ENCODE data around the gene CRYGS.
"Not testable (repeated sequence)": the region's sequence is repeated elsewhere in the genome, so short reads cannot be mapped to it uniquely, and the experiment has no call there.

Gene CRYGS

DNA sequence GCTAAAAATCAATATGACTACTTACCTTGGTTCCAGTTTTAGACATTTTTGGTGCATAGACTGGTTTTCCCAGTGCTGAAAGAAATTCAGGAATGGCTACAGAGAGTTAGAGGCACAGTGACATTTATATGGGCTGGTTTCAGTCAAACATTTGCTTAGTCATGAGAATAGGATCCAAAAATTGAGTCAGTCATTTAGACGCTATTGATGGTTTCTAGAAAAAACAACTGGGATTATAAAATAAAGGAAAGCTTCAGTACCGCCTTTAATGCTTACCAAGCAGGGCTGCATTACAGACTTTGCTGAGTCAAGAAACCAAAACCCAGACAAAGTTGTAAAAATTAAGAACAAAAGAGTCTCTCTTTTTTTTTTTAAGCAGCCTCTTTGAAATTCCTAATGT is at the start of gene CRYGS:
TSS of gene CRYGS (minus strand) at position 100 of the 400 bp plus-strand sequence. CDS start at position 46, 54 bp downstream.
- DNase-seq = no peak

GRCh38 chr3:186593862-186594261 is 49.7 kb upstream of the CRYGS start:
- no peak for DNase-seq

- no peak for DNase-seq
Measured at GRCh38 chr3:186592682-186593081, 48.5 kb upstream of the CRYGS start.

DNA sequence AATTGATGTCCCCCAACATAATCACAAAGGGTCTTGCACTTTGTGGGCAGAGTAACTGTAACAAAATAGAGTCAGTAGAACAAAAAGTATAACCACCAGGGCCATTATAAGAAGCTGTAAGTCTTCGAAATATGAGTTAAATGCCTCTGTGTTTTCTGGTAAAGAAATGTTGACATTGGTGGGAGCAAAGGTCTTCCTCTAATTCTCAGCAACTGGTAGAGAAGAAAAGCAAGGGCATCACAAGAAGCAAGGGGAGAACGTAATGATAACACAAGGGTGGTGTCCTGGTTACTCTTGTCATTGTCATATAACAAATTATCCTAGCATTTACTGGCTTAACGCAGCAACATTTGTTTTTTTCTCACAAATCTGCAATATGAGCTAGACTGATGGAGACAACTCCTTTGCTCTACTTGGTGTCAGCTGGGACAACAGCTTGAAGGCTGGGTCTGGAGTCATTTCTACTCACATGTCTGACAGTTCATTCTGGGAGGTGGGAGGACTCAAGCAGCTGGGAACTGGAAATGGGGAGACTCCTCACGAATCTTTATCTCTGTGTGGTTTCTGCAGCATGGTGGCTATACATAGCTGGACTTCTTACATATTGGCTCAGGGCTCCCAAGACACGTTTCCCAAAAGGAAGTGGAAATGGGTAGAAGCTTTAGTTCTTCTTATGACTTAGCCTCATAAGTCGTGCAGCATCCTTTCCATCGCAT is 46.6 kb upstream of the CRYGS start:
- DNase-seq = no peak

DNA sequence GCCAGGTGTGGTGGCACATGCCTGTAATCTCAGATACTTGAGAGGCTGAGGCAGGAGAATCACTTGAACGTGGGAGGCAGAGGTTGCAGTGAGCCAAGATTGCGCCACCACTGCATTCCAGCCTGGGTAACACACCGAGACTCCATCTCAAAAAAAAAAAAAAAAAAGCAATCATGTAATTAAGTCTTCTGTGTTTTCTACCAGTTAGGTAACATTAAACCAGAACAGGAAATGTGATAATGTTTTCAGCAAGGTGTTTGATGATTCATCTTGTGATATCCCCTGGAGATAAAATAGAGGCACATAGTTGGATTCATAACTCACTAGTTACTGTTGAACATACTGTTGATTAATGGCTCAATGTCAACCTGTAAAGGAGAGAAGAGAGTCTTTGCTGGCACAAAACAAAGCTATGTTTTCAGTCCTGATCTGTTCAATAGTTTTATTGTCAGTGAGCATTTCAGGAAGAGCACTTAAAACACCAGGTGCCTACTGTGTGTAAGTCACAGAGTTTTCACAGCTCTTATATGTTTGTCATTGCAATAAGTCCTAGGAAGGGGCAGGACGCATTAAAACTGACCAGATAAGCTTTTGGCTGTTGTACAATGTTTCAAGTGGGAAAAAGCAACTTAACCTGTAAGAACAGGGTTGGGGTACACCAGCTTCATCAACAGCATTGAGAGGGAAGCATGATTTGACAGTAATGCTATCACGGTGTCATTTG is 45.8 kb upstream of the CRYGS start:
- DNase-seq = no peak

DNA sequence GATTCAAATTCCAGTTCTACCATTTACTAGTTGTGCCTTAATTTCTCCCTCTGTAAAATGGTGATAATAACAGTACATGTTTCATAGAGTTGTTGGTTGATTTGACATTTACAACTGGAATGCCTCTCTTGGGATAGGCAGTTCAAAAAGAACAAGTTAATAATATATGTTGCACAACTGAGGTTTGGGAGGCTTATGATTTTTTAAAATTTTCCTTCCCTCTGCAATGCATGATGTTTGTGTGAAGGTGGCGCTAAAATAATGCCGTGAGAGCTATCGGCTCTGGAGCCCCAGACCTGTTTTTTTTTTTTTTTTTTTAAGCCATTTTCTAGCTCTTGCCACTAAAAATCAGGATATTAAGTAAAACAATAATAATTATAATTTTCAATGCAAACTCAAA is 44.9 kb upstream of the CRYGS start:
- DNase-seq = no peak

DNA sequence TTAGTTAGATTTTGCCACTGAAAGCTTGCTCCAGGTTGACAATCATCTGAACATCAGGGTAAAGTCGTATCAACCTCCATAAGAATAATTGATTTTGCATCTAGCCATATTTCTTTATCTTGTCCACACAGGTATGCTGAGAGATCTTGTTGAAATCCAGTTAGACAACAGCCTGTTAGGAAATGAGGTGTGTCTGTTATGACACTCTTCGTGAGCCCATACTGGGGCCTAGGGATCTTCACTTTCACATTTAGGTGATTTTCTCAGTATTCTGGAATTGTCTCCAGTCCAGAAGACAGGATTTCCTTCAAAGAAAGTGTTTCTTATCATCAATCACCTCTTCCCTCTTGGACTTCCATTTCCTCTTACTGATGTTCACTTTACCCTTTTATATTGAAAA is 44.5 kb upstream of the CRYGS start:
- DNase-seq = no peak

- no peak for DNase-seq
Measured at GRCh38 chr3:186587183-186587582, 43.0 kb upstream of the CRYGS start.

DNA sequence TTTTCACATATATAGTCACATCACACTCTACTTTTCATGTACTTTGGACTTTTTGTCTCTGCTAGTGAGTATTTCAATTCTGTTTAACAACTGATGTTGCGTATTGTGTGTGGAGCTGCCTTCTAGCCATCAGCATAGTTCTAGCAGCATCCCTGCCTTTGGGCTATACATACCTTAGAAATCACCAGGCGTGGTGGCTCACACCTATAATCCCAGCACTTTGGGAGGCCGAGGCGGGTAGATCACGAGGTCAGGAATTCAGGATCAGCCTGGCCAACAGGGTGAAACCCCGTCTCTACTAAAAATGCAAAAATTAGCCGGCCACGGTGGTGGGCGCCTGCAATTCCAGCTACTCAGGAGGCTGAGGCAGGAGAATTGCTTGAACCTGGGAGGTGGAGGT is 42.1 kb upstream of the CRYGS start:
- DNase-seq = not testable (repeated sequence)

DNA sequence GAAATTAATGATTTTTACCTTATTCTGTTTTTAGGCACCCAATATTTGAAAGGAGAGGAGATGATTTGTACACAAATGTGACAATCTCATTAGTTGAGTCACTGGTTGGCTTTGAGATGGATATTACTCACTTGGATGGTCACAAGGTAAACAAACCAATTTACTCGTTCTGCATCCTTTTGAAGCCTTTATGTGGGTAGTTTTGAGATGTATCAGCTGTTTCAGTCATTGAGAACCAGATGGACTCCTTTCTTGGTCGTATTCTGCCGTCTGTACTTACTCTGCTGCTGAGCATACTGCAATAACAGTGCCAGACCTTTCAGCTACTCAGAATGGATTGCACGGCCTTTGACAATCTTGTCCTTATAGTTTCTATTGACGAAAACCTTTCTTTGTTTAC is 39.7 kb upstream of the CRYGS start:
- no peak for DNase-seq

- no peak for DNase-seq
Measured at GRCh38 chr3:186582541-186582940, 38.4 kb upstream of the CRYGS start.

GRCh38 chr3:186580785-186581184 is 36.6 kb upstream of the CRYGS start:
- DNase-seq = no peak

- peak; percentile 23 for DNase-seq
Measured at GRCh38 chr3:186577521-186577920, 33.3 kb upstream of the CRYGS start.

DNA sequence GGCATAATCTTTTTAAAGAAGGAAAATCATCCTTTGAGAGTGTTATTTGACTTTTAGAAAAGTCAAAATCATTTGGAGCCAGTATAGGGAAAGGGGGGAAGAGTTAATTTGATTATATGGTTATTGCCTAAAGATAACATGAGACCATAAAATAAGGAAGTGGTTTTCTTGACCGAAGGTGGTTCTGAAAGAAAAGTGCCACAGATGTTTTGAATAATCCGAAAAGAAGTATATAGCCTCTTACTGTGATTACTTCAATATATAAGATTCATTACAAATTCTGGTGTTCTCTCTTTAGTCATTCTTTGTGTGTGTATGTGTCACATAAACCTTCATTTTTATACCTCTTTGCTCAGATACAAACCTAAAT is 27.4 kb upstream of the CRYGS start:
- no peak for DNase-seq

DNA sequence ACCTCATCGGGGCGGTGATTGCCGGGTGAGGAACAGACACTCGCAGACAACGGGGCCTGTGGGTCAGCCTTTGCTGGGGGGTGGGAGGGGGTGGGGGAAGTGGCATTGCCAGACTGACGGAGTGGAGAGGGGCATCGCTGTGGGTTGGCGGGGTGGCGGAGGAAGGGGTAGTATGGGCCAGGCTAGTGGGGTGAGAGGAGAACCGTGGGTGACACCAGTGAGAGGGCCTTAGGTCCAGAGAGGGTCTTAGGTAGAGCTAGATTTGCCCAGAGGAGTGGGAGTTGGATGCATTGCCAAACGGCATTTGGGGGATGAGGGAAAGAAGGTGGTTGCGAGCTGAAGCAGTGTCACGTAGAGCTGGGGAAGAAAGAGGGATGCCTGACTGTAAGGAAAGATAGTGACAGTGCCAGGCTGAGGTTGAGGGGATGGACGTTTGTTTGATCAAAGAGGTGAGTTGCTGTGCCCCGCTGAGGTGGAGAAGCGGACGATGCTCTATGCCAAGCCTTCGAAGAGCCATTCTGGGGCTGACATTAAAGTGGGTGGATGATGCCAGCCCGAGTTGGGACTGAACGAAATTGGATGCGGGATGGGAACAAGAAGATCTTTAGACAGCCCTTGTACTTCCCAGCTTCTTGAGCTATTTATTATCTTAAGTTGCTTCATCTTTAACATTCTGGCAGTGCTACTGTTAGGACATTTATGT is 26.9 kb upstream of the CRYGS start:
- DNase-seq = no peak

DNA sequence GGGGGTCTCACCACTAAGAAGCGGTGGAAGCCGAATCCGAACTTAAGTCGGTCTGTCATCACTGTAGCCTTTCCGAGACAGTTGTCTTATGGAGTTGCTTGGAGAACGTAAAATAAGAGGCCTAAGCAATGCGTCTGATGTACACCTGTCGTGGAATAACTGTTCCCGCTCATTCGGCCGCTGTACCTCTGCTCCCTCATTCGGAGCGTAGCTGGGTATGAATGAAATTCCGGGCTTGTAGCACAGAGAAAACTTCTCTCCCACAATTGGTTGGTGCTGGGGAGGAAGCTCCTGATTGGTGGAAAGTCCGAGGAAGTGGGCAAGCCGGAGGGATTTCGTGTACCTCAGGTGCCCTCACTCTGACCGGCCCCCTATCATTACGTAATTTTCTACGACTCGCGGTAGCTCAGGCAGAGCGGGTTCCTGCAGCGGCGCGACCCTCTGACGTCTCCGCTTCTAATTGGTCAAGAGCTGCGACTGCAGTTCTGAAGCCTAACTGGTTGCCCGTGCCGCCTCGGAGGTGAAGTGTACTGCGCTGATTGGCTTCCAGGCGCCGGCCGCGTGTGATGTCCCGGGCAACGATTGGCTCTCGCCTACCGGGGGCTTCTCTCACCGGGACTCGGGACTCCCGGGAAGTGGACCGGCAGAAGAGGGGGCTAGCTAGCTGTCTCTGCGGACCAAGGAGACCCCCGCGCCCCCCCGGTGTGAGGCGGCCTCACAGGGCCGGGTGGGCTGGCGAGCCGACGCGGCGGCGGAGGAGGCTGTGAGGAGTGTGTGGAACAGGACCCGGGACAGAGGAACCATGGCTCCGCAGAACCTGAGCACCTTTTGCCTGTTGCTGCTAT is 26.1 kb upstream of the CRYGS start, which contains the start of gene DNAJB11:
TSS of gene DNAJB11 (plus strand) at position 625 of the 845 bp plus-strand sequence. CDS start at position 803, 178 bp downstream.
- DNase-seq = peak; percentile 100

DNA sequence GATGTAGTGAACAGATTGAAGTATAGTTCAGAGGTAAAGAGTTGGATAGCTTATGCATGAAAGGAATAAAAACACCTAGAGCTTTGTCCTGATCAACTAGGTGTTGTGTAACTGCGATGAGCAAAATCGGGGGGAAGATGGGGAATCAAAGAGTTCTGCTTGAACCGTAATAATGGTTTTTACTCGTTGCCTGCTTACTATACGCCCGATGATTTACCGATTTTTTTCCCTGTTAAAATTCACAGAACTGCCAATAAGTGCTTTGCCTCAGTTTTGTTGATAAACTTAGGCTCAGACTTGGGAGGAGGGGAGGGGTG is 25.6 kb upstream of the CRYGS start:
- no peak for DNase-seq

GRCh38 chr3:186569361-186569760 is 25.2 kb upstream of the CRYGS start:
- not testable (repeated sequence) for DNase-seq

DNA sequence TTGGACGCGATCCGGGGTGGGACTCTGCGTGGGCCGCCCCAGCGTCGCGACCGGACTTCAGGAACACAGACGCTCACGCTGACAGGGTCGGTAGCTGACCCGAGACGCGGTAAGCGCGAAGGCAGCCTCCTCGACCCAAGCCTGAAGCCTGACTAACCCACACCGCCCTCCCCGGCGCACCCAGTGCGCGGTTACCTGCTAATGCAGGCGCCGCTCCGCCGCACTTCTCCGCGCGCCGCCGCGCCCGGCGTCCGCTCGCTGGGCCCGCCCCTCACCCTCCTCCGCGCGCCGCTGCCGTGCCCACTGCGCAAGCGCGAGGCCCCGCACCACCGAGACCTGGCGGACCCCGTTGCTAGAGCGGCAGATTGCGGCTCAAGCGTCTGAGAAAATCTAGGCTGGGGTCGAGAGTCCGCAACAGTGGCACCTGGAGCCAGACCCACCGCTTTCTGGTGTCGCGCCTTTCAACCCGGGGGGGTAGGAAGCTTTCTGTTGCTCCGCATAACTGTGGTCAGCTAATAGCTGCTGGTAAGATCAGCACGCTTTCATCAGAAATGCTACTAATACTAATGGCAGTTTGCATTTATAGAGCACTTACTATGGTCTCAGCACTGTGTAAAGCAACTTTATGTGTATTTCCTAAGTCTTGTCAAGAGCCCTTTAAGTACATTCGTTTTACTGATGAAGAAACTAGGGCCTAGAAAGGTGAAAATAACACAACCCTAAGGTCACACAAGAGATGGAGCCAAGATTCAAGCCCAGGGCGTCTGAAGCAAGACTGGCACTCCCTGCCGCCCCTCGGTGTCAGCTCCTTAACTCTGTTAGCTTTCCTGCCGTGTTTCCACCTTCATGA is 23.1 kb upstream of the CRYGS start, which contains the start of gene TBCCD1:
TSS of gene TBCCD1 (minus strand) at position 268 of the 850 bp plus-strand sequence. CDS start 3,010 bp downstream, outside the sequence.
- peak; percentile 80 for DNase-seq

GRCh38 chr3:186566772-186567071 is 22.5 kb upstream of the CRYGS start:
- no peak for DNase-seq

DNA sequence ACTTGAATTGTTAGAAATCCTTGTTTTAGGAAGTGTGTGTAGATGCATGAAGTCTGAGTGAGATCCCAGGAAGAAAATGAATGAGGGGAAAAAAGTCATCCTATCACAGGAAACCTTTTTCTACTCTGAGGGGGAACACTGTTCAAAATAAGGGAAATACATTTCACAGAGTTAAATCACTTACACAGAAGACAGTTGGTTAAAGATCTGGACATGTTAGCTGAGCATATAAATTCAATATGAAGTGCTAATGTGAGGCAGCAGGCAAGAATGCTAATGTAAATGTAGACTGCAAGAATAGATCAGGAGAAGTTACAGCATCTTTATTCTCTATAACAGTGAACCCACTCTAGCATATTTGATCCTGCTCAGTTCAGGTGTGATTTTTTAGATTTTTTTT is 20.4 kb upstream of the CRYGS start:
- no peak for DNase-seq

DNA sequence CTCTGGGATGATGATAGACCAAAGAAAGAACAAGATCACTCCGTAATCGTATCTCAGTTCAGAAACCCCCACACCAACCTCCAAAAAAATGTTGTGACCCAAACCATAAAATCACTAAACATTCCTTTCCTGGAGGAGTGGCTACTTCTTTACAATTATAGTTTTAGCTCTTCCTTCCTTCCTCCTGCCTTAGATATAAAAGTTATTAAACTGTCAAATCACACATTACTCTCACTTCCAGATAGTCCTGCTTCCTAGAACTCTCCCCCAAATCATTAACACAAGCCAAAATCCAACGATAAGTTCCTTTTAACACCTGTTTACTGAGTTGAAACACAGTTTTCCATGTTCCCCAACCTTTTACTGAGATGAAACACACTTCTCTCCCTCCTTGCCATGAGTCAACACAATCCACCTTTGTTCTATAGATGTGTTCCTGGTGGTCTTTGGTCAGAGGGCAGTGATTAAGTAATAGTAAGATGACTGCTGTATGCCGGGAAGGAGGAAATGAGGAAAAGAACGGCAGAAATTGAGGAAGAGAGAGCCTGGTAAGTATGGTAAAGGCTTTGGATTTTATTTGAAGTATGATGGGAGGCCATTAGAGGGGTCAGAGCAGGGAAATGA is 8.3 kb upstream of the CRYGS start:
- no peak for DNase-seq
